Caco-2 (cell line): ENCODE data around the gene PHPT1. TPM values are rescaled to one million over a fixed set of nuclear protein-coding genes. Genes with fewer than 3 reads are reported as not detected.

Experiments
- BruUV-seq: library from RNA; stranded (reverse); fragments of 400-500 nt; replicated peaks from 2 replicates; lab custom pipeline; 2021; lab: Mats Ljungman, UMichigan
- CTCF ChIA-PET: fragments of 300-600 bp; sonication (Branson Sonifier 250); formaldehyde crosslinking; loops from one replicate; lab custom pipeline; 2022; ENCODE audit warnings: antibody characterized with exemption; lab: Charles Lee
- POLR2A ChIA-PET: fragments of 300-600 bp; sonication (Branson Sonifier 250); formaldehyde crosslinking; loops from one replicate; lab custom pipeline; 2022; ENCODE audit warnings: antibody characterized with exemption; lab: Charles Lee
- DNase-seq, 2 experiments: peaks; one replicate each; pipeline versions ENCODE4 v3.0.0 to v3.0.0-alpha.2; 2020 to 2022
- H3K27me3 ChIP-seq: replicated peaks from 2 replicates; pipeline ENCODE4 v1.6.0; 2011; ENCODE audit warnings: low read length; ENCODE audit not compliant: control insufficient read depth, insufficient read depth
- H3K36me3 ChIP-seq: 2 replicates; pipeline ENCODE4 v1.5.1; 2011; ENCODE audit warnings: low read length; ENCODE audit not compliant: control insufficient read depth, insufficient read depth
- H3K4me1 ChIP-seq: fragments of 250-450 bp; sonication (Bioruptor Pico); 2 replicates; pipeline ENCODE4 v1.5.1; 2020; ENCODE audit warnings: mild to moderate bottlenecking
- H3K4me3 ChIP-seq: 2 replicates; pipeline ENCODE4 v1.5.1; 2011; ENCODE audit warnings: low read depth, mild to moderate bottlenecking, control low read depth, low read length
- H3K9me3 ChIP-seq: fragments of 250-450 bp; sonication (Bioruptor Pico); 2 replicates; pipeline ENCODE4 v1.5.1; 2020; ENCODE audit warnings: mild to moderate bottlenecking, moderate library complexity
- H3K27ac Mint-ChIP-seq: one replicate; pipeline ENCODE4 v1.8.0; 2022; ENCODE audit warnings: mixed read lengths; ENCODE audit not compliant: unreplicated experiment
- H3K27me3 Mint-ChIP-seq: one replicate; pipeline ENCODE4 v1.8.0; 2022; ENCODE audit warnings: mixed read lengths; ENCODE audit not compliant: insufficient read depth, unreplicated experiment
- H3K36me3 Mint-ChIP-seq: one replicate; pipeline ENCODE4 v1.8.0; 2022; ENCODE audit warnings: mild to moderate bottlenecking, mixed read lengths; ENCODE audit not compliant: insufficient read depth, unreplicated experiment
- H3K4me1 Mint-ChIP-seq: one replicate; pipeline ENCODE4 v1.8.0; 2022; ENCODE audit warnings: low read depth, mixed read lengths; ENCODE audit not compliant: unreplicated experiment
- H3K4me3 Mint-ChIP-seq: one replicate; pipeline ENCODE4 v1.8.0; 2022; ENCODE audit warnings: mild to moderate bottlenecking, moderate library complexity, mixed read lengths; ENCODE audit not compliant: unreplicated experiment
- H3K9me3 Mint-ChIP-seq: one replicate; pipeline ENCODE4 v1.8.0; 2022; ENCODE audit warnings: mixed read lengths; ENCODE audit not compliant: unreplicated experiment
- intact Hi-C: fragments of 100-400 bp; cut with micrococcal nuclease; formaldehyde crosslinking; loops from one replicate; pipeline ENCODE4 v1.10.0; 2022; ENCODE audit not compliant: unreplicated experiment
- total RNA-seq: library from RNA; stranded (reverse); gene quantifications from 2 replicates; pipeline ENCODE4 v1.2.3, GENCODE V29; 2022
- TF ChIP-seq, protein P1 (sequence below), 2 experiments: fragments of 200-600 bp in 1 of 2; IDR thresholded peaks; 1 replicate in 1 of 2; 2 replicates in 1 of 2; pipeline versions ENCODE4 v1.5.1 to v1.8.0; 2011 to 2022; ENCODE audit warnings: antibody characterized with exemption in 1 of 2, control low read depth in 1 of 2, inconsistent platforms in 1 of 2, low read depth in 1 of 2, low read length in 1 of 2, mild to moderate bottlenecking in 1 of 2, moderate library complexity in 1 of 2; ENCODE audit not compliant: insufficient read depth in 1 of 2, severe bottlenecking in 1 of 2, unreplicated experiment in 1 of 2

The PHPT1 gene
- total RNA-seq, 1 experiment from 2014 or later = 105 TPM

- Mint-ChIP-seq H3K36me3 (peaks cover 87% of the 10 kb centered on the region), H3K27ac (no peak overlapping the region), H3K9me3 (no peaks in the 10 kb centered on the region), H3K27me3 (no peaks in the 10 kb centered on the region), H3K4me1 (peaks cover 7% of the 10 kb centered on the region), H3K4me3 (no peak overlapping the region)
- Histone ChIP-seq H3K4me1 (no peaks in the 10 kb centered on the region), H3K27me3 (no peaks in the 10 kb centered on the region), H3K4me3 (no peak overlapping the region), H3K36me3 (peaks cover 4% of the 10 kb centered on the region), H3K9me3 (no peaks in the 10 kb centered on the region)
- TF ChIP-seq, protein P1, sequence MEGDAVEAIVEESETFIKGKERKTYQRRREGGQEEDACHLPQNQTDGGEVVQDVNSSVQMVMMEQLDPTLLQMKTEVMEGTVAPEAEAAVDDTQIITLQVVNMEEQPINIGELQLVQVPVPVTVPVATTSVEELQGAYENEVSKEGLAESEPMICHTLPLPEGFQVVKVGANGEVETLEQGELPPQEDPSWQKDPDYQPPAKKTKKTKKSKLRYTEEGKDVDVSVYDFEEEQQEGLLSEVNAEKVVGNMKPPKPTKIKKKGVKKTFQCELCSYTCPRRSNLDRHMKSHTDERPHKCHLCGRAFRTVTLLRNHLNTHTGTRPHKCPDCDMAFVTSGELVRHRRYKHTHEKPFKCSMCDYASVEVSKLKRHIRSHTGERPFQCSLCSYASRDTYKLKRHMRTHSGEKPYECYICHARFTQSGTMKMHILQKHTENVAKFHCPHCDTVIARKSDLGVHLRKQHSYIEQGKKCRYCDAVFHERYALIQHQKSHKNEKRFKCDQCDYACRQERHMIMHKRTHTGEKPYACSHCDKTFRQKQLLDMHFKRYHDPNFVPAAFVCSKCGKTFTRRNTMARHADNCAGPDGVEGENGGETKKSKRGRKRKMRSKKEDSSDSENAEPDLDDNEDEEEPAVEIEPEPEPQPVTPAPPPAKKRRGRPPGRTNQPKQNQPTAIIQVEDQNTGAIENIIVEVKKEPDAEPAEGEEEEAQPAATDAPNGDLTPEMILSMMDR (IDR thresholded peaks at IDR 0.05; ENCODE audit: insufficient read depth in 1 of 2, low read depth in 1 of 2, low read length in 1 of 2, severe bottlenecking in 1 of 2, unreplicated experiment in 1 of 2) = no peak
- no peak for DNase-seq
- ChIA-PET POLR2A (no interaction called here), CTCF (interaction anchor here (0.5 to 1.2 kb wide), 2 partner anchors 27 to 219 kb away, joined by 3 read pairs; partner anchors contain the start of gene AJM1)
- intact Hi-C loops = no loop called here
- no TSS peak for BruUV-seq
Measured at GRCh38 chr9:136815422-136815782, 33.8 kb upstream of the PHPT1 start.

GRCh38 chr9:136820971-136821825, 28.0 kb upstream of the PHPT1 start:
- Mint-ChIP-seq H3K4me3 (no peak overlapping the region), H3K9me3 (no peaks in the 10 kb centered on the region), H3K36me3 (peaks cover 84% of the 10 kb centered on the region), H3K27ac (no peak overlapping the region), H3K27me3 (no peaks in the 10 kb centered on the region), H3K4me1 (no peaks in the 10 kb centered on the region)
- Histone ChIP-seq H3K4me3 (no peak overlapping the region), H3K9me3 (no peaks in the 10 kb centered on the region), H3K27me3 (no peaks in the 10 kb centered on the region), H3K4me1 (no peaks in the 10 kb centered on the region), H3K36me3 (no peaks in the 10 kb centered on the region; the same call in 1 of the 2 replicates)
- intact Hi-C loops = no loop called here
- no TSS peak for BruUV-seq
- TF ChIP-seq, protein P1 (IDR thresholded peaks at IDR 0.05; ENCODE audit: insufficient read depth in 1 of 2, low read depth in 1 of 2, low read length in 1 of 2, severe bottlenecking in 1 of 2, unreplicated experiment in 1 of 2) = no peak
- POLR2A ChIA-PET = no interaction called here
- no peak for DNase-seq
- CTCF ChIA-PET = no interaction called here

- ChIA-PET POLR2A (no interaction called here), CTCF (interaction anchor here (0.6 to 1.8 kb wide), 3 partner anchors 20 to 245 kb away, joined by 4 to 8 read pairs (median 4); partner anchors contain the start of gene AJM1)
- no TSS peak for BruUV-seq
- Mint-ChIP-seq H3K9me3 (no peaks in the 10 kb centered on the region), H3K4me3 (no peak overlapping the region), H3K27ac (no peak overlapping the region), H3K27me3 (no peaks in the 10 kb centered on the region), H3K4me1 (no peaks in the 10 kb centered on the region), H3K36me3 (peaks cover 78% of the 10 kb centered on the region)
- TF ChIP-seq, protein P1 (IDR thresholded peaks at IDR 0.05; ENCODE audit: insufficient read depth in 1 of 2, low read depth in 1 of 2, low read length in 1 of 2, severe bottlenecking in 1 of 2, unreplicated experiment in 1 of 2) = no peak
- Histone ChIP-seq H3K27me3 (no peaks in the 10 kb centered on the region), H3K9me3 (no peaks in the 10 kb centered on the region), H3K4me3 (no peak overlapping the region), H3K36me3 (no peaks in the 10 kb centered on the region; the same call in 1 of the 2 replicates), H3K4me1 (no peaks in the 10 kb centered on the region)
- intact Hi-C loops = no loop called here
- no peak for DNase-seq
Measured at GRCh38 chr9:136821826-136822544, 27.2 kb upstream of the PHPT1 start.
